Type B pancreatic cell (in vitro differentiated cells): Measurements from ENCODE around the gene GDF11. TPM values are rescaled to one million over a fixed set of nuclear protein-coding genes. Genes with fewer than 3 reads are reported as not detected.

Source experiments
- DNase-seq: peaks from one replicate; pipeline ENCODE4 v3.0.0; 2021; ENCODE audit warnings: mixed read lengths; ENCODE audit not compliant: unreplicated experiment; ENCODE audit errors: extremely low spot score
- H3K27ac Mint-ChIP-seq: 2 replicates; pipeline ENCODE4 v1.8.0; 2021; ENCODE audit warnings: mild to moderate bottlenecking, mixed read lengths
- H3K27me3 Mint-ChIP-seq: 2 replicates; pipeline ENCODE4 v1.8.0; 2021; ENCODE audit warnings: mixed read lengths
- H3K36me3 Mint-ChIP-seq: 2 replicates; pipeline ENCODE4 v1.8.0; 2021; ENCODE audit warnings: mixed read lengths
- H3K4me1 Mint-ChIP-seq: one replicate; pipeline ENCODE4 v1.8.0; 2021; ENCODE audit warnings: mixed read lengths; ENCODE audit not compliant: unreplicated experiment
- H3K4me3 Mint-ChIP-seq: 2 replicates; pipeline ENCODE4 v1.8.0; 2021; ENCODE audit warnings: mild to moderate bottlenecking, mixed read lengths
- H3K9me3 Mint-ChIP-seq: 2 replicates; pipeline ENCODE4 v1.8.0; 2021; ENCODE audit warnings: mixed read lengths
- total RNA-seq: library from RNA; stranded (reverse); gene quantifications from 2 replicates; pipeline ENCODE4 v1.2.1, GENCODE V29; 2021; ENCODE audit warnings: low replicate concordance
- TF ChIP-seq, protein P1 (sequence below): fragments of 200-600 bp; sonication (generic); conservative IDR thresholded peaks from 2 replicates; pipeline ENCODE4 v1.5.0; 2021; ENCODE audit warnings: antibody characterized with exemption, mild to moderate bottlenecking

Gene GDF11
- total RNA-seq, 1 donor from 2014 or later: 40.1 TPM

- Mint-ChIP-seq H3K27ac (no peak overlapping the region), H3K36me3 (no peaks in the 10 kb centered on the region), H3K4me3 (peak overlapping the region; percentile 87), H3K4me1 (peaks cover 20% of the 10 kb centered on the region), H3K27me3 (peaks cover 59% of the 10 kb centered on the region), H3K9me3 (no peaks in the 10 kb centered on the region)
- TF ChIP-seq, protein P1, sequence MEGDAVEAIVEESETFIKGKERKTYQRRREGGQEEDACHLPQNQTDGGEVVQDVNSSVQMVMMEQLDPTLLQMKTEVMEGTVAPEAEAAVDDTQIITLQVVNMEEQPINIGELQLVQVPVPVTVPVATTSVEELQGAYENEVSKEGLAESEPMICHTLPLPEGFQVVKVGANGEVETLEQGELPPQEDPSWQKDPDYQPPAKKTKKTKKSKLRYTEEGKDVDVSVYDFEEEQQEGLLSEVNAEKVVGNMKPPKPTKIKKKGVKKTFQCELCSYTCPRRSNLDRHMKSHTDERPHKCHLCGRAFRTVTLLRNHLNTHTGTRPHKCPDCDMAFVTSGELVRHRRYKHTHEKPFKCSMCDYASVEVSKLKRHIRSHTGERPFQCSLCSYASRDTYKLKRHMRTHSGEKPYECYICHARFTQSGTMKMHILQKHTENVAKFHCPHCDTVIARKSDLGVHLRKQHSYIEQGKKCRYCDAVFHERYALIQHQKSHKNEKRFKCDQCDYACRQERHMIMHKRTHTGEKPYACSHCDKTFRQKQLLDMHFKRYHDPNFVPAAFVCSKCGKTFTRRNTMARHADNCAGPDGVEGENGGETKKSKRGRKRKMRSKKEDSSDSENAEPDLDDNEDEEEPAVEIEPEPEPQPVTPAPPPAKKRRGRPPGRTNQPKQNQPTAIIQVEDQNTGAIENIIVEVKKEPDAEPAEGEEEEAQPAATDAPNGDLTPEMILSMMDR: no peak
- no peak for DNase-seq
These were observed 37.9 kb upstream of the GDF11 start for GRCh38 chr12:55704824-55705718.

- Mint-ChIP-seq H3K36me3 (no peaks in the 10 kb centered on the region), H3K27ac (no peak overlapping the region), H3K9me3 (no peaks in the 10 kb centered on the region), H3K27me3 (peaks cover 67% of the 10 kb centered on the region), H3K4me1 (peaks cover 20% of the 10 kb centered on the region), H3K4me3 (peak overlapping the region; percentile 87)
- DNase-seq: no peak
- TF ChIP-seq, protein P1: peak; percentile 55
These were observed 37.0 kb upstream of the GDF11 start for GRCh38 chr12:55705782-55706402.

GRCh38 chr12:55706568-55707218 is 36.2 kb upstream of the GDF11 start:
- Mint-ChIP-seq H3K27me3 (peaks cover 72% of the 10 kb centered on the region), H3K4me3 (peak overlapping the region; percentile 87), H3K4me1 (peaks cover 20% of the 10 kb centered on the region), H3K36me3 (no peaks in the 10 kb centered on the region), H3K9me3 (no peaks in the 10 kb centered on the region), H3K27ac (no peak overlapping the region)
- TF ChIP-seq, protein P1: no peak
- DNase-seq: no peak

- H3K36me3 Mint-ChIP-seq: no peaks in the 10 kb centered on the region
- peak overlapping the region; percentile 87 for H3K4me3 Mint-ChIP-seq
- H3K27ac Mint-ChIP-seq: no peak overlapping the region
- no peak for DNase-seq
- TF ChIP-seq, protein P1: no peak
- H3K4me1 Mint-ChIP-seq: peaks cover 20% of the 10 kb centered on the region
- H3K27me3 Mint-ChIP-seq: peaks cover 78% of the 10 kb centered on the region
- no peaks in the 10 kb centered on the region for H3K9me3 Mint-ChIP-seq
These were observed 35.7 kb upstream of the GDF11 start for GRCh38 chr12:55707219-55707671.

DNA sequence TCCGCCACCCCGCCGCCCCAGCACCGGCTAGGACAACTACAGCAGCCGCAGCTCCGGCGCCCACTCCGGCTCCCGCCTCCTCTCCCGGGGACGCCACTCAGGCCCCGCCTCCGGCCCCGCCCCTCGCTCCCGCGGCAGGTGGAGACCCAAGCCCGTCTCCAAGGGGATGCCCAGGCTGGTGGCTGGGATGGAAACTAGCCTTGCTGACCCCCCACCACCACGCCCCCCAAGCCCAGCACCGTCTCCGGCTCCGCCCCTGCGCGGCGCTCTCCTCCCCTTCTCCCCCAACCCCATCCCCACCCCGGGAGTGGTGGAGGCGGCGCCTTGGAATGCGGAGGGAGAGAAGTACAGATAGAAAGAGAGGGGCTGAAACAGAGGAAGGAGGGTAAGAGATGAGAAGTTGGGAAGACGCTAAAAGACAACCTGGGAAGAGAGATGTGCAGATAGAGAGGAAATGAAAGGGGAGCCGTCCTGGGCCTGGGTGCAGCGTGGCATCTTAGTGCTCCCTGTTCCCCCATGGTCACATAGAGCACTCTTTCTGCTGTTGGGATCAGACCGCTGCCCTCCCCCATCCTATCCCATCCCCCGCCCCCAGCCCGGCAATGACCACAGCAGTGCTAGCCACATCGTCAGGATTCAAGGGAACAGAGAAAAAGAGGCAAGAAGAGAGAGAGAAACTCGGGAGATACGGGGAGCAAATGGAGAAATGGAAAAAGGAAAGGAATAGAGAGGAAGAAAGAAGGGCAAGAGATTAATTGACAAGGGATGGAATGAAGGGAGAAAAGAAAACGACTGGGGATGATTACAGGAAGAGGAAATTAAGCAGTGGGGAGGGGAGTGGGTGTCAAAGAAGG is 34.9 kb upstream of the GDF11 start, which contains the start of gene ITGA7:
ITGA7 (minus strand) TSS at position 64 of the 854 bp plus-strand sequence. CDS start 222 bp downstream, outside the sequence.
- peak within 1 kb of the TSS; percentile 33 for H3K27ac Mint-ChIP-seq
- TF ChIP-seq, protein P1: no peak
- peak; percentile 80 for DNase-seq

More for the DNA sequence above, 34.9 kb upstream of the GDF11 start, which contains the start of gene ITGA7:
- peaks cover 84% of the 10 kb centered on the region for H3K27me3 Mint-ChIP-seq
- peaks cover 20% of the 10 kb centered on the region for H3K4me1 Mint-ChIP-seq
- H3K9me3 Mint-ChIP-seq: no peaks in the 10 kb centered on the region
- H3K4me3 Mint-ChIP-seq: peak within 1 kb of the TSS; percentile 88
- no peaks in the 10 kb centered on the region for H3K36me3 Mint-ChIP-seq
